SK-N-SH treated with all-trans-retinoic acid at 6 μM for 48 hours (cell line): ENCODE data around the gene PTPRCAP.

ENCODE experiments used
- CREB5 ChIP-seq: fragments of 250-450 bp; sonication (Bioruptor Pico); IDR thresholded peaks from 2 replicates; pipeline ENCODE4 v1.5.1; 2020; ENCODE audit warnings: low read depth, mild to moderate bottlenecking, moderate library complexity
- CSRNP3 ChIP-seq: fragments of 250-450 bp; sonication (Bioruptor Pico); IDR thresholded peaks from 2 replicates; pipeline ENCODE4 v1.5.1; 2021; ENCODE audit warnings: mild to moderate bottlenecking, moderate library complexity
- ESRRG ChIP-seq: fragments of 250-450 bp; sonication (Bioruptor Pico); IDR thresholded peaks from 2 replicates; pipeline ENCODE4 v1.6.1; 2021; ENCODE audit warnings: mild to moderate bottlenecking
- OSR1 ChIP-seq: fragments of 250-450 bp; sonication (Bioruptor Pico); IDR thresholded peaks from 2 replicates; pipeline ENCODE4 v1.8.0; 2022; ENCODE audit warnings: moderate library complexity, mild to moderate bottlenecking, inconsistent platforms
- POU6F1 ChIP-seq: fragments of 250-450 bp; sonication (Bioruptor Pico); IDR thresholded peaks from 2 replicates; pipeline ENCODE4 v1.8.0; 2021; ENCODE audit warnings: low read depth, mild to moderate bottlenecking, moderate library complexity, borderline replicate concordance
- RARB ChIP-seq: fragments of 250-450 bp; sonication (Bioruptor Pico); IDR thresholded peaks from 2 replicates; pipeline ENCODE4 v1.8.0; 2021; ENCODE audit warnings: mild to moderate bottlenecking, moderate library complexity
- TSHZ2 ChIP-seq: fragments of 250-450 bp; sonication (Bioruptor Pico); IDR thresholded peaks from 2 replicates; pipeline ENCODE4 v1.5.0; 2020; ENCODE audit warnings: mild to moderate bottlenecking, moderate library complexity
- ZFP3 ChIP-seq: fragments of 250-450 bp; sonication (Bioruptor Pico); IDR thresholded peaks from 2 replicates; pipeline ENCODE4 v1.5.0; 2020; ENCODE audit warnings: mild to moderate bottlenecking, moderate library complexity
- ZFP30 ChIP-seq: fragments of 450-650 bp; formaldehyde crosslinking; IDR thresholded peaks from 2 replicates; pipeline ENCODE4 v1.5.0; 2022; ENCODE audit warnings: mild to moderate bottlenecking, moderate library complexity
- ZNF70 ChIP-seq: fragments of 450-650 bp; formaldehyde crosslinking; IDR thresholded peaks from 2 replicates; pipeline ENCODE4 v1.5.0; 2020; ENCODE audit warnings: mild to moderate bottlenecking, moderate library complexity
- TF ChIP-seq, protein P1 (sequence below): fragments of 250-450 bp; sonication (Bioruptor Pico); IDR thresholded peaks from 2 replicates; pipeline ENCODE4 v1.8.0; 2020; ENCODE audit warnings: mild to moderate bottlenecking, moderate library complexity, borderline replicate concordance

DNA sequence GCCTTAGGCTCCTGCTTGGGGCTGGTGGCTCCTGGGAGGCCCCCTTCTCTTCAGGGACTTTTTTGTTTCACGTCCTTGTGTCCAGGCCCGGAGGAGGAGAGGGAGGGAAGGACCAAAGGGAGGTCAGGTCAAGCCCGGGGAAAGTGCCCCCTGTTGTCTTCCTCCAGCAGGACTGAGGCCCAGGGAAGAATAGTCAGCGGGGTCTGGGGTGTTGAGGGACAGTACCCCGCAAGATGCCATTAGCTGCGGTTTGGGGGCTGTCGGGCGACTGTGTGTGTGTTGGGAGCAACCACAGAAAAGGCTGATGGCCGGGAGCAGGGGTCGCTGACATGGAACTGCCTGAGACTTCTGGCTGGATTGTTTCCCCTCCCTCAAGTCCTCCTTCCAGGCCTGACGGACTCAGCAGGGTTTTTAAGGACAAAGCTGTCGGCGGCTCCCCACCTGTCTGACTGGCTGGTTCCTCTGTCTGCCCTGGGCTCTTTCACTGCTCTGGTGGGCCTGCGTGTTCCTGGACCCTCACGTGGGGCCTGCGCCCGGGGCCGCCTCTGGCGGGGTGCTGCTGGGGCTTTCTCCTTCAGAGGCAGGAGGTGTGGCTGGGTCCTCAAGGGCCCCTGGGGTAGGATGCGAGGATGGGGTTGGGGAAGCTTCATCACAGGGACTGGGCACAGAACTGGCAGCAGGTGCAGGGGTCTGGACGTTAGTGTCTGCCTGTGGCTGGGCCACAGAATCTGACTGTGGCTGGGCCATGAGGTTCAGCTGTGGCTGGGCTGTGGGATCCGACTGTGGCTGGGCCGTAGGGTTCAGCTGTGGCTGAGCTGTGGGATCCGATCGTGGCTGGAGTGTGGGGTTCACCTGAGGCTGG, 13.5 kb upstream of the PTPRCAP start:
- TF ChIP-seq CSRNP3 (CRISPR knock-in tag) (no peak), ZFP3 (CRISPR knock-in tag) (no peak), ESRRG (CRISPR knock-in tag) (no peak), RARB (CRISPR knock-in tag) (no peak), TSHZ2 (no peak), POU6F1 (no peak), ZFP30 (CRISPR knock-in tag) (no peak), ZNF70 (CRISPR knock-in tag) (no peak), OSR1 (CRISPR knock-in tag) (no peak), CREB5 (CRISPR knock-in tag) (no peak)
- TF ChIP-seq, protein P1, sequence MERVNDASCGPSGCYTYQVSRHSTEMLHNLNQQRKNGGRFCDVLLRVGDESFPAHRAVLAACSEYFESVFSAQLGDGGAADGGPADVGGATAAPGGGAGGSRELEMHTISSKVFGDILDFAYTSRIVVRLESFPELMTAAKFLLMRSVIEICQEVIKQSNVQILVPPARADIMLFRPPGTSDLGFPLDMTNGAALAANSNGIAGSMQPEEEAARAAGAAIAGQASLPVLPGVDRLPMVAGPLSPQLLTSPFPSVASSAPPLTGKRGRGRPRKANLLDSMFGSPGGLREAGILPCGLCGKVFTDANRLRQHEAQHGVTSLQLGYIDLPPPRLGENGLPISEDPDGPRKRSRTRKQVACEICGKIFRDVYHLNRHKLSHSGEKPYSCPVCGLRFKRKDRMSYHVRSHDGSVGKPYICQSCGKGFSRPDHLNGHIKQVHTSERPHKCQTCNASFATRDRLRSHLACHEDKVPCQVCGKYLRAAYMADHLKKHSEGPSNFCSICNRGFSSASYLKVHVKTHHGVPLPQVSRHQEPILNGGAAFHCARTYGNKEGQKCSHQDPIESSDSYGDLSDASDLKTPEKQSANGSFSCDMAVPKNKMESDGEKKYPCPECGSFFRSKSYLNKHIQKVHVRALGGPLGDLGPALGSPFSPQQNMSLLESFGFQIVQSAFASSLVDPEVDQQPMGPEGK (CRISPR knock-in tag) = no peak
